HepG2 (cell line): ENCODE results near the gene KANSL1. TPM values are rescaled to one million over a fixed set of nuclear protein-coding genes. Genes with fewer than 3 reads are reported as not detected.
A peak's percentile ranks its signal among the peaks of the same experiment; 100 is the strongest.

ENCODE experiments used
- EP300 ChIP-seq, 3 experiments: sonication (generic) in 1 of 3; formaldehyde crosslinking in 1 of 3; IDR thresholded peaks; 2 replicates each; pipeline versions ENCODE4 v1.5.1 to v1.6.1; 2011 to 2020; ENCODE audit warnings: low read depth in 2 of 3, low read length in 2 of 3, borderline replicate concordance in 1 of 3, improper control_type of control experiment in 1 of 3, mild to moderate bottlenecking in 1 of 3, missing genetic modification reagents in 1 of 3, moderate library complexity in 1 of 3
- GLMP ChIP-seq: sonication (generic); formaldehyde crosslinking; IDR thresholded peaks from 2 replicates; pipeline ENCODE4 v1.9.0; 2021; ENCODE audit warnings: missing genetic modification reagents, mild to moderate bottlenecking, borderline replicate concordance
- JUNB ChIP-seq: sonication (generic); formaldehyde crosslinking; IDR thresholded peaks from 2 replicates; pipeline ENCODE4 v1.8.0; 2022; ENCODE audit warnings: missing genetic modification reagents, mild to moderate bottlenecking, borderline replicate concordance
- KMT2A ChIP-seq: sonication (generic); formaldehyde crosslinking; IDR thresholded peaks from 2 replicates; pipeline ENCODE4 v1.4.0; 2020; ENCODE audit warnings: missing genetic modification reagents
- NCOA1 ChIP-seq: sonication (generic); formaldehyde crosslinking; IDR thresholded peaks from 2 replicates; pipeline ENCODE4 v1.9.0; 2021; ENCODE audit warnings: missing genetic modification reagents
- RAD51 ChIP-seq: fragments of 450-650 bp; IDR thresholded peaks from 2 replicates; pipeline ENCODE4 v1.6.1; 2016; ENCODE audit warnings: borderline replicate concordance
- RARA ChIP-seq: IDR thresholded peaks from 2 replicates; pipeline ENCODE4 v1.6.1; 2016; ENCODE audit warnings: missing genetic modification reagents, missing compliant biosample characterization
- SOX13 ChIP-seq, 3 experiments: fragments of 450-650 bp in 1 of 3; sonication (generic) in 1 of 3; formaldehyde crosslinking in 1 of 3; IDR thresholded peaks in 2 of 3; conservative IDR thresholded peaks in 1 of 3; 2 replicates each; pipeline versions ENCODE4 v1.5.0 to v1.6.1; 2016 to 2020; ENCODE audit warnings: antibody characterized with exemption in 1 of 3, mild to moderate bottlenecking in 1 of 3, missing compliant biosample characterization in 1 of 3, missing genetic modification reagents in 1 of 3, moderate library complexity in 1 of 3
- SOX6 ChIP-seq, 2 experiments: fragments of 450-650 bp in 1 of 2; sonication (generic) in 1 of 2; formaldehyde crosslinking in 1 of 2; IDR thresholded peaks; 2 replicates each; pipeline versions ENCODE4 v1.4.0 to v1.6.1; 2017 to 2020; ENCODE audit warnings: antibody characterized with exemption in 1 of 2, mild to moderate bottlenecking in 1 of 2, missing genetic modification reagents in 1 of 2
- ZMYM3 ChIP-seq: sonication (generic); formaldehyde crosslinking; IDR thresholded peaks from 2 replicates; pipeline ENCODE4 v1.5.1; 2020; ENCODE audit warnings: mild to moderate bottlenecking, missing genetic modification reagents
- ZNF253 ChIP-seq: sonication (generic); formaldehyde crosslinking; IDR thresholded peaks from 2 replicates; pipeline ENCODE4 v1.8.0; 2022; ENCODE audit warnings: mild to moderate bottlenecking, missing genetic modification reagents, borderline replicate concordance
- ZNF326 ChIP-seq: sonication (generic); formaldehyde crosslinking; IDR thresholded peaks from 2 replicates; pipeline ENCODE4 v1.4.0; 2020; ENCODE audit warnings: missing genetic modification reagents, borderline replicate concordance
- ZNF557 ChIP-seq: sonication (generic); formaldehyde crosslinking; IDR thresholded peaks from 2 replicates; pipeline ENCODE4 v1.4.0; 2020; ENCODE audit warnings: missing genetic modification reagents
- ZNF740 ChIP-seq: sonication (generic); formaldehyde crosslinking; IDR thresholded peaks from 2 replicates; pipeline ENCODE4 v1.4.0; 2020; ENCODE audit warnings: missing genetic modification reagents
- ZSCAN9 ChIP-seq: IDR thresholded peaks from 2 replicates; pipeline ENCODE4 v1.6.1; 2016; ENCODE audit warnings: borderline replicate concordance
- polyA plus RNA-seq, 8 experiments: library from polyadenylated mRNA; depleted of rRNA in 3 of 8; stranded (reverse) in 7 of 8; unstranded in 1 of 8; fragments of >200 nt; fragmentation: Illumina TruSeq in 4 of 8; extraction: Trizol in 4 of 8; gene quantifications; 2 replicates each; pipeline versions ENCODE4 v1.2.1 to v1.2.3, GENCODE V29; 2011 to 2016; ENCODE audit warnings: low read depth in 4 of 8, missing spikeins in 1 of 8, mixed read lengths in 1 of 8; ENCODE audit not compliant: insufficient read depth in 1 of 8
- total RNA-seq, 5 experiments: library from RNA; depleted of rRNA; stranded (reverse); fragments of >200 nt; fragmentation: Illumina TruSeq; extraction: Trizol; gene quantifications; 2 replicates each; pipeline ENCODE4 v1.2.3, GENCODE V29; 2016; ENCODE audit warnings: low read depth in 1 of 5
- TF ChIP-seq, protein P1 (sequence below): sonication (generic); formaldehyde crosslinking; IDR thresholded peaks from 2 replicates; pipeline ENCODE4 v1.8.0; 2022; ENCODE audit warnings: mild to moderate bottlenecking, missing genetic modification reagents; ENCODE audit not compliant: insufficient replicate concordance
- TF ChIP-seq, protein P2 (sequence below): sonication (generic); formaldehyde crosslinking; conservative IDR thresholded peaks from 2 replicates; pipeline ENCODE4 v1.4.0; 2020; ENCODE audit warnings: mild to moderate bottlenecking, missing genetic modification reagents, moderate library complexity
- TF ChIP-seq, protein P3 (sequence below): sonication (generic); formaldehyde crosslinking; IDR thresholded peaks from 2 replicates; pipeline ENCODE4 v1.4.0; 2020; ENCODE audit warnings: missing genetic modification reagents, mild to moderate bottlenecking, borderline replicate concordance

Gene KANSL1
- total and polyA plus RNA-seq, 2 of the 13 experiments (the other 11 are each of a cell fraction or from before 2014, with no cell fraction given) = 24.0 to 59.6 TPM

GRCh38 chr17:46167826-46168569 lies 25.2 kb downstream of the KANSL1 start (continued):
- no peak for TF ChIP-seq SOX6 (IDR thresholded peaks at IDR 0.05)
- peak; percentile 44; the same call in 1 of the 2 replicates for TF ChIP-seq SOX6 (CRISPR knock-in tag; IDR thresholded peaks at IDR 0.05)
- TF ChIP-seq ZMYM3 (CRISPR knock-in tag) = 0 out of 2 replicates have a peak, but pooled peaks have one; percentile 38
- TF ChIP-seq EP300 (IDR thresholded peaks at IDR 0.05; ENCODE audit: low read depth in 2 of 2, low read length in 2 of 2) = peak in 1 of 2 experiments; percentile 38; a peak in 2 of 4 replicates
- TF ChIP-seq EP300 (CRISPR knock-in tag; IDR thresholded peaks at IDR 0.05; ENCODE audit: borderline replicate concordance) = no peak
- no peak for TF ChIP-seq ZNF557 (CRISPR knock-in tag)
- TF ChIP-seq, protein P1, sequence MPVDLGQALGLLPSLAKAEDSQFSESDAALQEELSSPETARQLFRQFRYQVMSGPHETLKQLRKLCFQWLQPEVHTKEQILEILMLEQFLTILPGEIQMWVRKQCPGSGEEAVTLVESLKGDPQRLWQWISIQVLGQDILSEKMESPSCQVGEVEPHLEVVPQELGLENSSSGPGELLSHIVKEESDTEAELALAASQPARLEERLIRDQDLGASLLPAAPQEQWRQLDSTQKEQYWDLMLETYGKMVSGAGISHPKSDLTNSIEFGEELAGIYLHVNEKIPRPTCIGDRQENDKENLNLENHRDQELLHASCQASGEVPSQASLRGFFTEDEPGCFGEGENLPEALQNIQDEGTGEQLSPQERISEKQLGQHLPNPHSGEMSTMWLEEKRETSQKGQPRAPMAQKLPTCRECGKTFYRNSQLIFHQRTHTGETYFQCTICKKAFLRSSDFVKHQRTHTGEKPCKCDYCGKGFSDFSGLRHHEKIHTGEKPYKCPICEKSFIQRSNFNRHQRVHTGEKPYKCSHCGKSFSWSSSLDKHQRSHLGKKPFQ (CRISPR knock-in tag) = no peak
- TF ChIP-seq, protein P2, sequence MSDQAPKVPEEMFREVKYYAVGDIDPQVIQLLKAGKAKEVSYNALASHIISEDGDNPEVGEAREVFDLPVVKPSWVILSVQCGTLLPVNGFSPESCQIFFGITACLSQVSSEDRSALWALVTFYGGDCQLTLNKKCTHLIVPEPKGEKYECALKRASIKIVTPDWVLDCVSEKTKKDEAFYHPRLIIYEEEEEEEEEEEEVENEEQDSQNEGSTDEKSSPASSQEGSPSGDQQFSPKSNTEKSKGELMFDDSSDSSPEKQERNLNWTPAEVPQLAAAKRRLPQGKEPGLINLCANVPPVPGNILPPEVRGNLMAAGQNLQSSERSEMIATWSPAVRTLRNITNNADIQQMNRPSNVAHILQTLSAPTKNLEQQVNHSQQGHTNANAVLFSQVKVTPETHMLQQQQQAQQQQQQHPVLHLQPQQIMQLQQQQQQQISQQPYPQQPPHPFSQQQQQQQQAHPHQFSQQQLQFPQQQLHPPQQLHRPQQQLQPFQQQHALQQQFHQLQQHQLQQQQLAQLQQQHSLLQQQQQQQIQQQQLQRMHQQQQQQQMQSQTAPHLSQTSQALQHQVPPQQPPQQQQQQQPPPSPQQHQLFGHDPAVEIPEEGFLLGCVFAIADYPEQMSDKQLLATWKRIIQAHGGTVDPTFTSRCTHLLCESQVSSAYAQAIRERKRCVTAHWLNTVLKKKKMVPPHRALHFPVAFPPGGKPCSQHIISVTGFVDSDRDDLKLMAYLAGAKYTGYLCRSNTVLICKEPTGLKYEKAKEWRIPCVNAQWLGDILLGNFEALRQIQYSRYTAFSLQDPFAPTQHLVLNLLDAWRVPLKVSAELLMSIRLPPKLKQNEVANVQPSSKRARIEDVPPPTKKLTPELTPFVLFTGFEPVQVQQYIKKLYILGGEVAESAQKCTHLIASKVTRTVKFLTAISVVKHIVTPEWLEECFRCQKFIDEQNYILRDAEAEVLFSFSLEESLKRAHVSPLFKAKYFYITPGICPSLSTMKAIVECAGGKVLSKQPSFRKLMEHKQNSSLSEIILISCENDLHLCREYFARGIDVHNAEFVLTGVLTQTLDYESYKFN (CRISPR knock-in tag) = peak; percentile 40
- TF ChIP-seq RAD51 = no peak
- TF ChIP-seq RARA = 0 out of 2 replicates have a peak, but pooled peaks have one; percentile 18
- no peak for TF ChIP-seq GLMP
- TF ChIP-seq ZNF740 (CRISPR knock-in tag) = no peak
- TF ChIP-seq SOX13 (IDR thresholded peaks at IDR 0.05) = no peak
- peak in 1 of 2 experiments; percentile 49; a peak in 1 of 4 replicates for TF ChIP-seq SOX13 (CRISPR knock-in tag; conservative IDR thresholded peaks at IDR 0.05 in 1 of 2, IDR thresholded peaks at IDR 0.05 in 1 of 2)
- TF ChIP-seq NCOA1 (CRISPR knock-in tag) = no peak
- no peak for TF ChIP-seq ZNF253 (CRISPR knock-in tag)
- TF ChIP-seq, protein P3, sequence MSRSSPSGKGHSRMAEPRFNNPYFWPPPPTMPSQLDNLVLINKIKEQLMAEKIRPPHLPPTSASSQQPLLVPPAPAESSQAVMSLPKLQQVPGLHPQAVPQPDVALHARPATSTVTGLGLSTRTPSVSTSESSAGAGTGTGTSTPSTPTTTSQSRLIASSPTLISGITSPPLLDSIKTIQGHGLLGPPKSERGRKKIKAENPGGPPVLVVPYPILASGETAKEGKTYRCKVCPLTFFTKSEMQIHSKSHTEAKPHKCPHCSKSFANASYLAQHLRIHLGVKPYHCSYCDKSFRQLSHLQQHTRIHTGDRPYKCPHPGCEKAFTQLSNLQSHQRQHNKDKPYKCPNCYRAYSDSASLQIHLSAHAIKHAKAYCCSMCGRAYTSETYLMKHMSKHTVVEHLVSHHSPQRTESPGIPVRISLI = peak; percentile 78
- 0 out of 2 replicates have a peak, but pooled peaks have one; percentile 36 for TF ChIP-seq ZSCAN9 (CRISPR knock-in tag)
- no peak; the same call in 1 of the 2 replicates for TF ChIP-seq KMT2A
- TF ChIP-seq JUNB (CRISPR knock-in tag) = no peak
- no peak for TF ChIP-seq ZNF326
